GM19463 (cell line): ENCODE data around the gene APBB3.

Experiments used
- ATAC-seq: cut with Tn5 transposase; IDR thresholded peaks from one replicate; pipeline ENCODE4 v1.9.1; 2021; ENCODE audit warnings: mild to moderate bottlenecking, moderate library complexity; ENCODE audit not compliant: unreplicated experiment

The APBB3 gene

DNA sequence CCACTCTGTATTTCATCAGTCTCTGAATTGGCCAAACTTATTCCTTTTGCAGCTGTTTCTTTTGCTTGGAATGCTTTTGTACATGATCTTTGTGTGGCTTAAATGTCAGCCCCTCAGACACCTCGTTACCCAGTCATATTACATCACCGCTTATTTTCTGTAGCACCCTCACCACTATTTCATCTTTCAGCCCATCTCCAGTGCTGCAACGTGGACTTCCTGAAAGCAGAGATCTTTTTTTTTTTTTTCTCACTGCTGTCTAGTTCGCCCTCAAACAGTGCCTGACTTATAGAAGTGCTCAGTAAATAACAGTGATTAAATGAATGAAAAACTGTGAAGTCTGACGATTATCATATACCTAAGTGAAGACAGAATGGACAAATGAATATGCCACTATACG is 8.0 kb downstream of the APBB3 start:
- no peak for ATAC-seq

- peak; percentile 26 for ATAC-seq
Observed at GRCh38 chr5:140555747-140556312, 8.6 kb downstream of the APBB3 start.

- ATAC-seq, result no peak
Observed at GRCh38 chr5:140554454-140554853, 9.9 kb downstream of the APBB3 start.

DNA sequence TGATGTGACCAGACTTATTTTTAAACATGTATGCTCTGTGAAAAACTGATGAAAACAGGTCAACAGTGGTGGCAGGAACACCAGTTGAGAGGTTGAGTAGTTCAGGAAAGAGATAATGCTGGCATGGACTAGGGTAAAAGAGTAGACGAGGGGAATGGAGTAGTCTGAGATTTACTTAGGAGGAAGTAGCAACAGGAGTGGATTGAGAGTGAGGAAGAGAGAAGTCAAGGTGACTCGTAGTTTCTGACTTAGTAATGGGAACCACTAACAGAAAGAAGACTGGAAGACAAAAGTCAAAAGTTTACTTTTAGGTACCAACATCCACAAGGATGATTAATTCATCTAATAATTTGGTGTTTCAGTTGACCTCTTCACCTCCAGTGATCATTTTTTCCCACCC is 10.7 kb downstream of the APBB3 start:
- ATAC-seq, result no peak

GRCh38 chr5:140551872-140552271 is 12.5 kb downstream of the APBB3 start:
- ATAC-seq, result no peak

GRCh38 chr5:140550147-140551079 is 14.0 kb downstream of the APBB3 start:
- no peak for ATAC-seq

GRCh38 chr5:140549237-140550144 is 14.9 kb downstream of the APBB3 start:
- no peak for ATAC-seq

DNA sequence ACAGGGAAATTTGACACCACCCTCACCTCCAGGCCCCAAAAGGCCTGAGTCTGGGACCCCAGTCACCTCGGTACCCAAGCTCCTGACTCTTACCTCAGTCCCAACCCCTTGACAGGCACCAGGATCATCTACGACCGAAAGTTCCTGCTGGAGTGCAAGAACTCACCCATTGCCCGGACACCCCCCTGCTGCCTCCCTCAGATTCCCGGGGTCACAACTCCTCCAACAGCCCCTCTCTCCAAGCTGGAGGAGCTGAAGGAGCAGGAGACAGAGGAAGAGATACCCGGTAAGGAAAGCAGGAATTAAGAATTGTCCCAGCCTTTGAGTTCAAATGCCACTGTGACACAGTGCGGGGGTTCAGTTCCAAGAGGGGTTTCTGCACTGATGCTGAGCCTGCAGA is 15.6 kb downstream of the APBB3 start:
- no peak for ATAC-seq

- no peak for ATAC-seq
Observed at GRCh38 chr5:140548300-140548688, 16.1 kb downstream of the APBB3 start.

DNA sequence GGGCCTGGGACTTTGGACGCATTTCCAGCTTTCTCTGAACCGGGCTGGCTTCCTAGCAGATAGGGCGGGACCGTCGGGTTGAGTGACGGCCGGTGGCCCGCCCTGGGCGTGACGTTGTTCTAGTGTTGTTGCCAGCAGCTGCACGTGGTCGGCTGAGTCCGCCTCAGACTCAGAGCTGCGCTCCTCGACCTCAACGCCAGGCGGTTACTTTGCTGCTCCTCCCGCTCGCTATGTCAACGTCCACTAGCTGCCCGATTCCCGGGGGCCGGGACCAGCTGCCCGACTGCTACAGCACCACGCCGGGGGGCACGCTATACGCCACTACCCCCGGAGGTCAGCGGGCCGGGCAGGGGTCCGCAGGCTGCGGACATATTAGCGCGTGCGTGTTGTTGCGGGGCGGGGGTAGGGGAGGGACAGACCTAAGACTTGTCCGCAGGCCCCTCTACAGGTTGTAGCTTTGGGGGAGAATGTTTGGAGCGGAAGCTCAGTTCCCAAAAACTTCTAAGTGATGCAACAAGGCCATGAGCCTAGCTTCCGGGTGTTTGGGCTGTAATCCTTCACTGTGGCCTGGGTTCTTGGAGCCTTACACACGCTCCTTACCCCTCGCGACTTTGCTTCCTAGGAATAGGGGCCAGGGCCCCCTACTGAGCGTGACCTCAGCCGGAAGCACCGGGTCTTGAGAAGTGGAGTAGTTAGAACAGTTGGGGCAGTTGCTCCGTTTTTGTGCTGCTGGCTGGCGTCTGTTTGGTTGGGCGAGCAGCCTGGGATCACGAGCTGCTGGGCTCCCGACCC is 16.7 kb downstream of the APBB3 start, which contains the start of gene EIF4EBP3:
Gene EIF4EBP3, plus strand, starts transcription at position 155 of the 792 bp plus-strand sequence. Its CDS starts 76 bp downstream, at position 231.
- ATAC-seq, result peak; percentile 100

- ATAC-seq, result no peak
Observed at GRCh38 chr5:140546851-140547507, 17.4 kb downstream of the APBB3 start.

DNA sequence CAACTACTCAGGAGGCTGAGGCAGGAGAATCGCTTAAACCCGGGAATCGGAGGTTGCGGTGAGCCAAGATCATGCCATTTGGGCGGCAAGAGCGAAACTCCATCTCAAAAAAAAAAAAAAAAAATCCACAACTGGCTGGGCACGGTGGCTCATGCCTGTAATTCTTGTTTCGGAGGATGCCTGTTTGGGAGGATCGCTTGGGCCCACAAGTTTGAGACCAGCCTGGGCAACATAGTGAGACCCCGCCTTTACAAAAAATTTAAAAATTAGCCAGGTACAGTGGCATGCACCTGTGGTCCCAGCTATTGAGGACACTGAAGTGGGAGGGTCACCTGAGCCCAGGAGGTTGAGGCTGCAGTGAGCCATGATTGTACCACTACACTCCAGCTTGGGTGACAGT is 18.8 kb downstream of the APBB3 start:
- ATAC-seq, result no peak

GRCh38 chr5:140544986-140545385 is 19.4 kb downstream of the APBB3 start:
- no peak for ATAC-seq

- no peak for ATAC-seq
Observed at GRCh38 chr5:140542972-140543371, 21.4 kb downstream of the APBB3 start.

DNA sequence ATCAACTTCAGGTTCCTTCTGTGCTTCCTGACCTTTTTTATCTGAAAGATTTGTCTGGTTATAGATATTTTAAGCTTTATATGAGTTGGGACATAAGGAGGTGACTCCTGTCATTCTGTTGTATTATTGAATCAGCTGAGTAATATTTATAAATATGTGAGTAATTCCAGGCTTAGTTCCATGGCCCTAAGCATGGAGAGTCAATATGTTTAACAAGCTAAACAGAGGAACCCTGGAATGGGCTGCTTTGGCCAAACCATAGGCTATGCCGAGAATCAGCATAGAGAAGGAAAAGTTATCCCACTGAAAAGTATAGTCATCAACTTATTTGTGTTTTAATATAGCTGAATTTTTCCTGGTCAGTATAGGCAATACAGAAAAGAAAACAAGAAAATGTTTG is 24.2 kb downstream of the APBB3 start:
- no peak for ATAC-seq

- ATAC-seq, result no peak
Observed at GRCh38 chr5:140524003-140524402, 40.4 kb downstream of the APBB3 start.

DNA sequence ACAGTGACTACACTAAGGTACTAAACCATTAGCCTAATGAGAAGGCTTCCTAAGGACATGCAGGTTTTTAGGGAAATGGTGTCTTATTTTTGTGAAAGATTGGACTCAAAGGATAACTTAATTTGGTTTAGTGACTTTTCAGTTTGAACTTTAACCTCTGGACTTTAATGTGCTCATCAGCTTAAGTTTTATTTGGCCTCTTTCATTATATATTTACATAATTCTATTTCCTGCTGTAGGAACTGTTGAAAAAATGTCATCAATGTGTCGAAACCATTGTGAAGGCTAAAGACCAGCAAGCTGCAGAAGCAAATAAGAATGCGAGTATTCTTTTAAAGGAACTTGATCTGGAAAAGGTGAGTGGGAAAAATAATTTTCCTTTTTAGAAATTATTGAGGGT is 51.3 kb downstream of the APBB3 start:
- no peak for ATAC-seq

DNA sequence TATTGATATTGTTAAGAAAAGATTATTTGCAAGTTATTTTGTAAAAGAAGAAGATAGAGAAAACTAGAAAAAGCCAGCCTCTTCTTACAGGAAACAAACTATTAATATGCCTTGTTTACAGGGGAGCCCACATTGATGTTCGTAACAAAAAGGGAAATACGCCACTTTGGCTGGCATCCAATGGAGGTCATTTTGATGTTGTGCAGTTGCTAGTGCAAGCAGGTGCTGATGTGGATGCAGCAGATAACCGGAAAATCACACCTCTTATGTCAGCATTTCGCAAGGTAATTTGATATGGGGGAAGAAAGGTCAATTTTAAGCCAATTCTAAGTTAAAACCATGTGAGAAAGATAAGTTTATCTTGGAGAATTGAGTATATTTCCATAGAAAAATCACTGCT is 54.5 kb downstream of the APBB3 start:
- no peak for ATAC-seq
